ENCODE data around the gene STN1.

DNA sequence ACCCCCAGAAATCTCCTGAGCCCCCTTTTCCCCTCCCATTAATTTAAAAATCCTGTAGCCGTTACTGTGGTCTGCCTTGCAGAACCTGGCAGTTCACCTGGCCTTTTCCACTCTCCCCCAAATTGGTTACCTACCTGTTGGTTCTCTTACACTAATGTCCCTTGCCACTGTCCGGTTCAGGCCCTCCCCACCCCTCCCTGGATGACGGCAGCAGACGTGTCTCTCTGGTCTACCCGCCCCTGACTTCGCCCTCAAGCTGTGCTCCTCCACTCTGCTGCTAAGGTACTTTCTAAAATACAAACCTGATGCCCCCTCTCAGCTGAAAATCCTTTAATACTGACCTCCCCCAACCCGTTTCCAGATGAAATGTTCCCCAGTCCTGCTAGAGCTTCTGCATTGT is 47.0 kb downstream of the STN1 start:
- TF ChIP-seq GATA3 (IDR thresholded peaks at IDR 0.05; ENCODE audit: low read depth, low read length) (no peak), GATA2 (IDR thresholded peaks at IDR 0.05; ENCODE audit: low read depth, low read length) (no peak)

Data from SH-SY5Y (cell line).